ENCODE results near the gene LAG3.

Gene LAG3

GRCh38 chr12:6788972-6789924 lies 16.9 kb downstream of the LAG3 start, which contains the start of gene CD4:
Gene CD4 (plus strand): TSS chr12:6789528. CDS start chr12:6800139, 10,611 bp downstream.
- DNase-seq (ENCODE audit: low read depth in 3 of 3) = peak in 1 of 3 experiments; percentile 43

- DNase-seq (ENCODE audit: low read depth in 3 of 3) = no peak
Observed at GRCh38 chr12:6790496-6791150, 18.3 kb downstream of the LAG3 start.

GRCh38 chr12:6791931-6792520 lies 19.7 kb downstream of the LAG3 start:
- DNase-seq (ENCODE audit: low read depth in 3 of 3) = no peak

GRCh38 chr12:6792522-6793201 lies 20.3 kb downstream of the LAG3 start:
- no peak for DNase-seq (ENCODE audit: low read depth in 3 of 3)

GRCh38 chr12:6795088-6795487 lies 22.8 kb downstream of the LAG3 start:
- DNase-seq (ENCODE audit: low read depth in 3 of 3) = no peak

GRCh38 chr12:6796576-6796975 lies 24.3 kb downstream of the LAG3 start:
- DNase-seq (ENCODE audit: low read depth in 3 of 3) = no peak

GRCh38 chr12:6799147-6799546 lies 26.8 kb downstream of the LAG3 start:
- DNase-seq (ENCODE audit: low read depth in 3 of 3) = no peak

GRCh38 chr12:6807170-6807569 lies 34.9 kb downstream of the LAG3 start:
- no peak for DNase-seq (ENCODE audit: low read depth in 3 of 3)

- DNase-seq (ENCODE audit: low read depth in 3 of 3) = no peak
Observed at GRCh38 chr12:6809056-6809455, 36.7 kb downstream of the LAG3 start.

GRCh38 chr12:6810758-6811157 lies 38.4 kb downstream of the LAG3 start:
- DNase-seq (ENCODE audit: low read depth in 3 of 3) = no peak

- DNase-seq (ENCODE audit: low read depth in 3 of 3) = no peak
Observed at GRCh38 chr12:6813363-6813762, 41.0 kb downstream of the LAG3 start.

GRCh38 chr12:6816598-6816997 lies 44.3 kb downstream of the LAG3 start:
- no peak for DNase-seq (ENCODE audit: low read depth in 3 of 3)

- no peak for DNase-seq (ENCODE audit: low read depth in 3 of 3)
Observed at GRCh38 chr12:6817098-6817497, 44.8 kb downstream of the LAG3 start.

GRCh38 chr12:6817662-6818157 lies 45.4 kb downstream of the LAG3 start:
- no peak for DNase-seq (ENCODE audit: low read depth in 3 of 3)

GRCh38 chr12:6818222-6818621 lies 45.9 kb downstream of the LAG3 start:
- DNase-seq (ENCODE audit: low read depth in 3 of 3) = no peak

- DNase-seq (ENCODE audit: low read depth in 3 of 3) = no peak
Observed at GRCh38 chr12:6818645-6819044, 46.3 kb downstream of the LAG3 start.

- no peak for DNase-seq (ENCODE audit: low read depth in 3 of 3)
Observed at GRCh38 chr12:6819106-6820030, 47.0 kb downstream of the LAG3 start.

- DNase-seq (ENCODE audit: low read depth in 3 of 3) = no peak
Observed at GRCh38 chr12:6820166-6820565, 47.8 kb downstream of the LAG3 start.

- no peak for DNase-seq (ENCODE audit: low read depth in 3 of 3)
Observed at GRCh38 chr12:6821591-6822425, 49.5 kb downstream of the LAG3 start, which contains the start of gene GPR162. Gene GPR162 (plus strand): TSS chr12:6821821. CDS start chr12:6823899, 2,078 bp downstream.
